ENCODE results near the gene CDKN1A. TPM values are rescaled to one million over a fixed set of nuclear protein-coding genes. Genes with fewer than 3 reads are reported as not detected.
A peak's percentile ranks its signal among the peaks of the same experiment; 100 is the strongest.

CDKN1A gene
- total RNA-seq, 1 experiment from 2014 or later, result 17.4 TPM

DNA sequence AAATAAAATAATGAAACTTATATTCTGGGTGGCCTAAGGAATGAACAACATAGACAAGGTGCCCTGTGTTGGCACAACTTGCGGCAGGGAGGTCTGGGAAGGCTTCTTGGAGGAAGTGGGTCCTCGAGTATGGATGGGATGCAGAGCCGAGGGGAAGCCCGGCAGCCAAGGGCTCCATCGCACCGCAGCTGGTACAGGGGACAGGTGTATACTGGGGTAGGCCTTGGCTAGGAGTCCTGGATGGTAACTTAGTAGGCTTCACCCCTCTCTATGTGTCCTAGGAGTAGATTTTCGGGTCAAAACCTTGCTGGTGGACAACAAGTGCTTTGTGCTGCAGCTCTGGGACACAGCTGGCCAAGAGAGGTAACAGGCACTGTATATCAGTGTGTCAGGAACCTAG, 47.1 kb downstream of the CDKN1A start:
- no peak overlapping the region for H4K91ac ChIP-seq (ENCODE audit: insufficient read length, low read depth, low read length)
- H2BK12ac ChIP-seq (ENCODE audit: insufficient read length, low read depth, low read length), result no peak overlapping the region
- H2AK5ac ChIP-seq (ENCODE audit: insufficient read length, low read length), result no peak overlapping the region
- Mint-ChIP-seq H3K4me3 (no peak overlapping the region), H3K36me3 (ENCODE audit: insufficient read depth in 1 of 3, low read depth in 3 of 3) (no peaks in the 10 kb centered on the region; a peak in 1 of 7 replicates), H3K4me1 (peaks cover 0 to 2% of the 10 kb centered on the region in 2 experiments; a peak in 1 of 4 replicates), H3K27ac (peak overlapping the region in 1 of 3 experiments; percentile 64; a peak in 1 of 7 replicates), H3K9me3 (no peaks in the 10 kb centered on the region), H3K27me3 (ENCODE audit: low read depth) (peaks cover 16% of the 10 kb centered on the region; the same call in 1 of the 2 replicates)
- no peaks in the 10 kb centered on the region for H3K9me3 ChIP-seq (ENCODE audit: control insufficient read depth, low read depth, low read length)
- no peak overlapping the region for H2BK20ac ChIP-seq (ENCODE audit: low read depth, low read length, poor library complexity, severe bottlenecking)
- no peak overlapping the region for H2BK15ac ChIP-seq (ENCODE audit: low read depth, low read length)
- H2AFZ ChIP-seq (ENCODE audit: low read length), result no peak overlapping the region
- H3K4me2 ChIP-seq (ENCODE audit: insufficient read depth, insufficient read length, low read length), result no peak overlapping the region
- no peak overlapping the region for H3K23ac ChIP-seq (ENCODE audit: insufficient read length, low read depth, low read length)
- no peak overlapping the region for H3K9ac ChIP-seq (ENCODE audit: extremely low read depth, insufficient read length, low read length)
- H3K79me2 ChIP-seq (ENCODE audit: insufficient read depth, low read length), result no peaks in the 10 kb centered on the region
- H3T11ph ChIP-seq (ENCODE audit: low read length), result no peak overlapping the region
- H3K27ac ChIP-seq (ENCODE audit: insufficient read length, low read depth, low read length), result no peak overlapping the region
- H3K4ac ChIP-seq (ENCODE audit: low read depth, low read length), result no peak overlapping the region
- H2BK120ac ChIP-seq (ENCODE audit: low read depth, low read length, poor library complexity, severe bottlenecking), result no peak overlapping the region
- H3K18ac ChIP-seq (ENCODE audit: insufficient read length, low read depth, low read length), result no peak overlapping the region
- no peak overlapping the region; the same call in 1 of the 2 replicates for H3K14ac ChIP-seq (ENCODE audit: insufficient read depth, low read length)
- H4K20me1 ChIP-seq (ENCODE audit: control insufficient read depth, insufficient read depth, insufficient read length), result no peaks in the 10 kb centered on the region
- H3K23me2 ChIP-seq (ENCODE audit: insufficient read length, low read depth, low read length, poor library complexity, severe bottlenecking), result no peaks in the 10 kb centered on the region
- H4K5ac ChIP-seq (ENCODE audit: insufficient read length, low read depth, low read length), result no peak overlapping the region
- TF ChIP-seq, protein P1, sequence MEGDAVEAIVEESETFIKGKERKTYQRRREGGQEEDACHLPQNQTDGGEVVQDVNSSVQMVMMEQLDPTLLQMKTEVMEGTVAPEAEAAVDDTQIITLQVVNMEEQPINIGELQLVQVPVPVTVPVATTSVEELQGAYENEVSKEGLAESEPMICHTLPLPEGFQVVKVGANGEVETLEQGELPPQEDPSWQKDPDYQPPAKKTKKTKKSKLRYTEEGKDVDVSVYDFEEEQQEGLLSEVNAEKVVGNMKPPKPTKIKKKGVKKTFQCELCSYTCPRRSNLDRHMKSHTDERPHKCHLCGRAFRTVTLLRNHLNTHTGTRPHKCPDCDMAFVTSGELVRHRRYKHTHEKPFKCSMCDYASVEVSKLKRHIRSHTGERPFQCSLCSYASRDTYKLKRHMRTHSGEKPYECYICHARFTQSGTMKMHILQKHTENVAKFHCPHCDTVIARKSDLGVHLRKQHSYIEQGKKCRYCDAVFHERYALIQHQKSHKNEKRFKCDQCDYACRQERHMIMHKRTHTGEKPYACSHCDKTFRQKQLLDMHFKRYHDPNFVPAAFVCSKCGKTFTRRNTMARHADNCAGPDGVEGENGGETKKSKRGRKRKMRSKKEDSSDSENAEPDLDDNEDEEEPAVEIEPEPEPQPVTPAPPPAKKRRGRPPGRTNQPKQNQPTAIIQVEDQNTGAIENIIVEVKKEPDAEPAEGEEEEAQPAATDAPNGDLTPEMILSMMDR (conservative IDR thresholded peaks at IDR 0.05), result no peak
- no peak overlapping the region for H4K8ac ChIP-seq (replicated peaks; ENCODE audit: insufficient read length, low read depth, low read length)
- no peaks in the 10 kb centered on the region for H3K4me1 ChIP-seq (ENCODE audit: insufficient read depth, low read length)
- H3K56ac ChIP-seq (ENCODE audit: insufficient read length, low read depth, low read length), result no peak overlapping the region
- WGBS (ENCODE audit: extremely low coverage, insufficient read length, low lambda C conversion rate), result no CpG with 5 or more reads among the region's 7 CpGs
- DNase-seq, result no peak
- no peaks in the 10 kb centered on the region for H3K79me1 ChIP-seq (ENCODE audit: insufficient read depth, low read depth, low read length, poor library complexity, severe bottlenecking)
- H2BK5ac ChIP-seq (ENCODE audit: insufficient read length, low read length), result no peak overlapping the region
- H3K27me3 ChIP-seq (ENCODE audit: insufficient read depth, low read length), result no peaks in the 10 kb centered on the region

Data from H9 (cell line).